GM04503 (cell line): ENCODE data around the gene ERVW-1.
"Not testable (repeated sequence)": the region's sequence is repeated elsewhere in the genome, so short reads cannot be mapped to it uniquely, and the experiment has no call there.

Experiments used
- DNase-seq: peaks from one replicate; pipeline ENCODE4 v3.0.0-alpha.2; 2012; ENCODE audit warnings: low read depth

ERVW-1 gene

GRCh38 chr7:92468589-92468988 is 9.2 kb downstream of the ERVW-1 start:
- not testable (repeated sequence) for DNase-seq

- DNase-seq, result no peak
These were observed 11.1 kb downstream of the ERVW-1 start for GRCh38 chr7:92466682-92467081.

- no peak for DNase-seq
These were observed 13.2 kb downstream of the ERVW-1 start for GRCh38 chr7:92464515-92464914.

- no peak for DNase-seq
These were observed 15.2 kb downstream of the ERVW-1 start for GRCh38 chr7:92462560-92462959.

GRCh38 chr7:92461027-92462003 is 16.4 kb downstream of the ERVW-1 start:
- no peak for DNase-seq

GRCh38 chr7:92460510-92460909 is 17.2 kb downstream of the ERVW-1 start:
- DNase-seq, result no peak

- no peak for DNase-seq
These were observed 17.6 kb downstream of the ERVW-1 start for GRCh38 chr7:92460109-92460508.

GRCh38 chr7:92456236-92456635 is 21.5 kb downstream of the ERVW-1 start:
- DNase-seq, result peak; percentile 27

GRCh38 chr7:92451645-92452044 is 26.1 kb downstream of the ERVW-1 start:
- DNase-seq, result no peak

GRCh38 chr7:92448205-92448747 is 29.5 kb downstream of the ERVW-1 start:
- peak; percentile 21 for DNase-seq

- peak; percentile 58 for DNase-seq
These were observed 30.2 kb downstream of the ERVW-1 start, which contains the start of gene GATAD1 for GRCh38 chr7:92447345-92448204. GATAD1 (plus strand) TSS chr7:92447482; CDS start chr7:92447730, 248 bp downstream.

- no peak for DNase-seq
These were observed 30.8 kb downstream of the ERVW-1 start for GRCh38 chr7:92446869-92447344.

- not testable (repeated sequence) for DNase-seq
These were observed 35.0 kb downstream of the ERVW-1 start for GRCh38 chr7:92442720-92443119.

- DNase-seq, result no peak
These were observed 39.7 kb downstream of the ERVW-1 start for GRCh38 chr7:92437956-92438491.

GRCh38 chr7:92436612-92437445 is 40.9 kb downstream of the ERVW-1 start:
- DNase-seq, result no peak

GRCh38 chr7:92435542-92435941 is 42.2 kb downstream of the ERVW-1 start:
- DNase-seq, result no peak

- no peak for DNase-seq
These were observed 44.7 kb downstream of the ERVW-1 start for GRCh38 chr7:92433019-92433418.

- DNase-seq, result no peak
These were observed 45.3 kb downstream of the ERVW-1 start for GRCh38 chr7:92432299-92432946.

GRCh38 chr7:92427193-92427592 is 50.6 kb downstream of the ERVW-1 start:
- DNase-seq, result no peak

GRCh38 chr7:92425311-92425947 is 52.3 kb downstream of the ERVW-1 start:
- DNase-seq, result no peak
